HEK293T (cell line): ENCODE data around the gene HOXB13.

Experiments used
- FOXA1 ChIP-seq: fragments of 450-650 bp; IDR thresholded peaks from 2 replicates; pipeline ENCODE4 v1.6.1; 2016; ENCODE audit warnings: mild to moderate bottlenecking
- FOXM1 ChIP-seq: fragments of 450-650 bp; IDR thresholded peaks from 2 replicates; pipeline ENCODE4 v1.6.1; 2017; ENCODE audit warnings: mild to moderate bottlenecking, borderline replicate concordance
- NFRKB ChIP-seq: fragments of 450-650 bp; IDR thresholded peaks from 2 replicates; pipeline ENCODE4 v1.6.1; 2016; ENCODE audit warnings: mild to moderate bottlenecking, moderate library complexity

GRCh38 chr17:48738803-48739526 is 10.4 kb upstream of the HOXB13 start:
- TF ChIP-seq NFRKB (no peak), FOXA1 (no peak), FOXM1 (no peak)
